CD4-positive, CD25-positive, alpha-beta regulatory T cell (primary cell): ENCODE data around the gene OVCA2. TPM values are rescaled to one million over a fixed set of nuclear protein-coding genes. Genes with fewer than 3 reads are reported as not detected.
A peak's percentile ranks its signal among the peaks of the same experiment; 100 is the strongest.
"Not testable (repeated sequence)": the region's sequence is repeated elsewhere in the genome, so short reads cannot be mapped to it uniquely, and the experiment has no call there.

ENCODE experiments used
- ATAC-seq, 2 donors: fragments of 150-1000 bp; cut with Tn5 transposase; one replicate each; pipeline ENCODE4 v1.10.0; 2021; ENCODE audit warnings: low read depth in 2 of 2, moderate number of reproducible peaks in 2 of 2, moderate library complexity in 1 of 2
- DNase-seq, 3 donors: peaks; one replicate each; pipeline versions ENCODE4 v3.0.0 to v3.0.0-alpha.2; 2012 to 2022; ENCODE audit warnings: mixed read lengths in 1 of 3
- H3K27ac ChIP-seq: one replicate; pipeline ENCODE4 v1.7.0; 2013; ENCODE audit warnings: mild to moderate bottlenecking, low read length; ENCODE audit not compliant: insufficient read depth, poor library complexity, severe bottlenecking
- H3K27me3 ChIP-seq: one replicate; pipeline ENCODE4 v1.7.0; 2013; ENCODE audit warnings: low read length; ENCODE audit not compliant: control insufficient read depth, insufficient read depth
- H3K36me3 ChIP-seq: one replicate; pipeline ENCODE4 v1.7.0; 2013; ENCODE audit warnings: mild to moderate bottlenecking, low read length, moderate library complexity; ENCODE audit not compliant: control insufficient read depth, insufficient read depth
- H3K4me1 ChIP-seq: 2 replicates; pipeline ENCODE4 v1.7.0; 2013; ENCODE audit warnings: mild to moderate bottlenecking, low read length; ENCODE audit not compliant: insufficient read depth, control insufficient read depth, poor library complexity, severe bottlenecking
- H3K4me3 ChIP-seq: one replicate; pipeline ENCODE4 v1.7.0; 2013; ENCODE audit warnings: low read depth, mild to moderate bottlenecking, low read length, moderate library complexity
- H3K9me3 ChIP-seq, 2 experiments: 1 replicate in 1 of 2; 2 replicates in 1 of 2; pipeline ENCODE4 v1.7.0; 2013; ENCODE audit warnings: low read length in 2 of 2, mild to moderate bottlenecking in 1 of 2, moderate library complexity in 1 of 2; ENCODE audit not compliant: control insufficient read depth in 2 of 2
- H3K27ac Mint-ChIP-seq, 3 donors: one replicate each; pipeline ENCODE4 v1.8.0; 2020 to 2022; ENCODE audit warnings: mild to moderate bottlenecking in 3 of 3, mixed read lengths in 3 of 3, moderate library complexity in 2 of 3
- H3K27me3 Mint-ChIP-seq: one replicate; pipeline ENCODE4 v1.8.0; 2022; ENCODE audit warnings: mild to moderate bottlenecking, mixed read lengths
- H3K36me3 Mint-ChIP-seq: one replicate; pipeline ENCODE4 v1.8.0; 2020; ENCODE audit warnings: mixed read lengths
- H3K4me1 Mint-ChIP-seq, 4 donors: one replicate each; pipeline ENCODE4 v1.8.0; 2020 to 2022; ENCODE audit warnings: mixed read lengths in 4 of 4, mild to moderate bottlenecking in 1 of 4
- H3K4me3 Mint-ChIP-seq, 4 donors: one replicate each; pipeline ENCODE4 v1.8.0; 2020 to 2022; ENCODE audit warnings: mild to moderate bottlenecking in 4 of 4, mixed read lengths in 4 of 4, moderate library complexity in 3 of 4
- H3K9me3 Mint-ChIP-seq, 7 donors: one replicate each; pipeline ENCODE4 v1.8.0; 2020 to 2022; ENCODE audit warnings: mixed read lengths in 7 of 7, mild to moderate bottlenecking in 3 of 7, moderate library complexity in 2 of 7
- polyA plus RNA-seq, 4 donors: library from polyadenylated mRNA; unstranded; fragments of 300-500 nt; fragmentation: Illumina TruSeq; gene quantifications; one replicate each; pipeline ENCODE4 v1.2.3, GENCODE V29; 2021
- total RNA-seq: library from RNA; stranded (reverse); gene quantifications from one replicate; pipeline ENCODE4 v1.2.3, GENCODE V29; 2022

OVCA2 gene
- total and polyA plus RNA-seq, 5 donors from 2014 or later: 30.8 to 106 (median 76.0) TPM

DNA sequence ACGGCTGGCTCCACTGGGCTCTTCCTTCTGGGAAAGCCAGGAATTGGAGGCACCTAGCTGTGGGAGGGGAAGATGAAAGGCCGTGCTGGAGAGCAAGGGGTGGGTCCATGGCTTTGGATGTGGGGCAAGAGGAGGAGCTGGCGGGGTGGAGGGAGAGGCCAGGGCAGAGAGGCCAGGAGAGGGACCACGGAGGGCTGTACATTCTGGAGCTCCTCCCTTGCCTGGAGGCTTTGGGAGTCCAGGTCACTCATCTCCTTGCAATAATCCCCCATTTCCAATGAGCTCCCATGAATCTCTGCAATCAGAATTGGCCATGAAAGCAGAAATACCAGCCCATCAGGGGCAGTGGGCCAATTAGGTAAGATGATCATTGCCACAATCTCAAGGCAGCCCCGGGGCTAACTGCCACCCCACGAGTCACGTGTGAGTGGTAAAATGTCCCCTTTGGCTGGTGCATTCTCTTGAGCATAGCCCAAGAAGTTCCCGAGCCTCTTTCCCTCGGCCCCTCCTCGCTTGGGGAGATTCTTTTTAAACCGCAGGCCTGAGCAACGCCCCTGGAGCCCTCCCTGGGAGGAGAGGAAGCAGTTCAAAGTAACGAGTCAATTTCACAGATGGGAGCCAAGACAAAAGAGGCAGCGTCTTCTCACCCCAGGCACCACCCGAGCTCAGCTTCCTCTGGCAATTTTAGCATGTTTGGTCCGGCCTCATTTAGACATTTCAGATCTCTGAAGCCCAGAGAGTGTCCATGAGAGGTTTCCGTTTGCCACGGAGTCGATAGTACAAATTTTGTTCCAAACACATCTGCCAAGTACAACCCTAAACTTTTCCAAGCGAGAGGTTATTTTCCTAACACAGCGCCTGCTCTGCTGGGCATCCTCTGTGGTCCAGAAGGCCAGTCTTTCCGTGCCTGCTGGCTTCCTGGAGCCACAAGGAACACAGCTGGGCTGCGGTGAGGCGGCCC is 30.1 kb upstream of the OVCA2 start:
- no peaks in the 10 kb centered on the region for H3K4me1 Mint-ChIP-seq
- Histone ChIP-seq H3K4me1 (no peaks in the 10 kb centered on the region), H3K27ac (no peak overlapping the region), H3K27me3 (no peaks in the 10 kb centered on the region), H3K4me3 (no peak overlapping the region), H3K36me3 (no peaks in the 10 kb centered on the region), H3K9me3 (no peaks in the 10 kb centered on the region)
- no peaks in the 10 kb centered on the region for H3K9me3 Mint-ChIP-seq
- DNase-seq (no peak), ATAC-seq (no peak)
- no peak overlapping the region for H3K4me3 Mint-ChIP-seq
- no peak overlapping the region for H3K27ac Mint-ChIP-seq
- no peaks in the 10 kb centered on the region for H3K36me3 Mint-ChIP-seq
- H3K27me3 Mint-ChIP-seq: peaks cover 34% of the 10 kb centered on the region

DNA sequence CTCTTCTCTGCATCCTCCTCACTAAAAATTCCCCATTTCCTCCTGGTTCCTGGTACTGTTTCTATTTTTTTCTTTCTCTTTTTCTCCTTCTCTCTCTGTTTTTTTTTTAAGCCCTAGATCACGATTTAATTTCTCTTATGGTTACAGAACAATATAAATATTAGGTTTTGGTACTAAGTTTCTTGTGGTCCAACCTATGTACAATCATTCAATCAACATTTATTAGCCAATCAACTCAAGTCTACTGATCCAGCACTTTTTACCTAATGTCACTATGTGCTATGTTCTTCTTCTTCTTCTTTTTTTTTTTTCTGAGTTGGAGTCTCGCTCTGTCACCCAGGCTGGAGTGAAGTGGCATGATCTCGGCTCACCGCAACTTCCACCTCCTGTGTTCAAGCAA is 29.3 kb upstream of the OVCA2 start:
- Histone ChIP-seq H3K27ac (no peak overlapping the region), H3K9me3 (no peaks in the 10 kb centered on the region), H3K4me1 (no peaks in the 10 kb centered on the region), H3K4me3 (no peak overlapping the region), H3K27me3 (no peaks in the 10 kb centered on the region), H3K36me3 (no peaks in the 10 kb centered on the region)
- H3K9me3 Mint-ChIP-seq: no peaks in the 10 kb centered on the region
- H3K27ac Mint-ChIP-seq: peak overlapping the region in 1 of 3 donors; percentile 80
- peaks cover 36% of the 10 kb centered on the region for H3K27me3 Mint-ChIP-seq
- ATAC-seq: no peak
- no peaks in the 10 kb centered on the region for H3K4me1 Mint-ChIP-seq
- no peak for DNase-seq
- no peaks in the 10 kb centered on the region for H3K36me3 Mint-ChIP-seq
- no peak overlapping the region for H3K4me3 Mint-ChIP-seq

DNA sequence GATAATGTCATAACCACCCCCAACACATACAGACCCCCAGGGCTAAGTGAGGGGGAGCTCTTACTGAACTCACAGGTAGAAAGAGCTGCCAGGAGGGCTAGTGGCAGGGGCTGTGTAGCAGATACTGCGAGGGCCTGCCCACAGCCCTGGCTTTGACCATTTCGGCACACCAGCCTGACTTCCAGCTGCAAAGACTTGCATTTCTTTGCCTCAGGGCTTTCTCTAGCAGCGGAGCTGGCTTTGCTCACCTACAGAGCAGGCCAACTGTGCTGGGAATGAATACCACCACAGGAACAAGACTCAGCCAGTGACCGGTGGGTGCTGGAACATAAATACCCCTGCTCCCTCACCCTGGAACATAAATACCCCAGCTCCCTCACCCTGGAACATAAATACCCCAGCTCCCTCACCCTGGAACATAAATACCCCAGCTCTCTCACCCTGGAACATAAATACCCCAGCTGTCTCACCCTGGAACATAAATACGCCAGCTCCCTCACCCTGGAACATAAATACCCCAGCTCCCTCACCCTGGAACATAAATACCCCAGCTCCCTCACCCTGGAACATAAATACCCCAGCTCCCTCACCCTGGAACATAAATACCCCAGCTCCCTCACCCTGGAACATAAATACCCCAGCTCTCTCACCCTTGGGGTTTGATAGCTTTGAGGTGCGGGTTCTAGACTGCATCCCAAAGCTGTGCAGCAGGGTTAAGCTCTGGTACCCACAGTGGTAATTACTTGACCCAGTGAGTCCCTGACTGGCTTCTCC is 28.4 kb upstream of the OVCA2 start:
- H3K9me3 Mint-ChIP-seq, DNase-seq, H3K4me1 ChIP-seq, H3K36me3 Mint-ChIP-seq, H3K36me3 ChIP-seq, H3K27ac ChIP-seq, H3K4me1 Mint-ChIP-seq, H3K4me3 ChIP-seq, H3K27ac Mint-ChIP-seq, H3K9me3 ChIP-seq, ATAC-seq, H3K4me3 Mint-ChIP-seq, H3K27me3 ChIP-seq: not testable (repeated sequence)
- H3K27me3 Mint-ChIP-seq: peaks cover 45% of the 10 kb centered on the region

DNA sequence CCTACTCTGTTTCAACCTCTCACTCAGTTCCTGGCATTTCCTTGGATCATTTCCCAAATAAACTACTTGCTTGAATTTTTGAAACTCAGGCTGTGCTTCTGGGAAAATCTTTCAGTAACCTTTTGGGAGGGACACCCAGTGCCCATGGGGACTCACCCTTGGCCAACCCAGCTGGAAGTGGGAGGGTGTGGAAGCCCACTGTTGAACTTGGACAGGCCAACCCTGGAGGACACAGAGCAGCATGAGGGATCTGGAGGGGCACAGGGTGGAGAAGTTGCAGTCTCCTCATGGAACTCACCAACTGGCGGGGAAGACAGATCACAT is 27.9 kb upstream of the OVCA2 start:
- ATAC-seq: no peak
- no peaks in the 10 kb centered on the region for H3K9me3 ChIP-seq
- Mint-ChIP-seq H3K27me3 (peaks cover 44% of the 10 kb centered on the region), H3K4me1 (no peaks in the 10 kb centered on the region), H3K36me3 (no peaks in the 10 kb centered on the region), H3K4me3 (no peak overlapping the region), H3K27ac (no peak overlapping the region), H3K9me3 (no peaks in the 10 kb centered on the region)
- no peak overlapping the region for H3K4me3 ChIP-seq
- no peak for DNase-seq
- H3K4me1 ChIP-seq: no peaks in the 10 kb centered on the region
- no peak overlapping the region for H3K27ac ChIP-seq
- no peaks in the 10 kb centered on the region for H3K27me3 ChIP-seq
- no peaks in the 10 kb centered on the region for H3K36me3 ChIP-seq

DNA sequence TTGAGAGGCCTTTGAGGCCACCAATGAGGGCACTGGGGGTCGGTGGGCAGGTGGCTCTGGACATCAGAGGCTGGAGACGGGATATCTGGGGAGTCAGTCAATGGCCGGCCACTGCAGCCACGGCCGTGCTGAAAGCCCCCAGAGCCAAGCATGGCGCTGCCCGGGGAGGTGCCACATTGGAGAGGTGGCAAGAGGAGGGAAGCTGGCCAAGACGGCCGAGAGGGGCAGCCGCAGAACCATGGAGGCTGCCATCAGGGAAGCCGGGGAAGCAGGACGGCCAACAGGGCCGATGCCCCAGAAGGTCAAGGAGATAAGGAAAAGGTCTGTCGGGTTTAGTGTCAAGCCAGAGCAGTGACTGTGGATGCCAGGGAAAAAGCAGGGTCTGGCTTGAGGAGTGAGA is 26.5 kb upstream of the OVCA2 start:
- Mint-ChIP-seq H3K27me3 (peaks cover 50% of the 10 kb centered on the region), H3K4me3 (no peak overlapping the region), H3K27ac (no peak overlapping the region), H3K36me3 (no peaks in the 10 kb centered on the region), H3K9me3 (no peaks in the 10 kb centered on the region), H3K4me1 (no peaks in the 10 kb centered on the region)
- no peaks in the 10 kb centered on the region for H3K36me3 ChIP-seq
- no peaks in the 10 kb centered on the region for H3K9me3 ChIP-seq
- H3K27me3 ChIP-seq: no peaks in the 10 kb centered on the region
- no peak for DNase-seq
- no peak for ATAC-seq
- H3K27ac ChIP-seq: no peak overlapping the region
- H3K4me1 ChIP-seq: no peaks in the 10 kb centered on the region
- no peak overlapping the region for H3K4me3 ChIP-seq

DNA sequence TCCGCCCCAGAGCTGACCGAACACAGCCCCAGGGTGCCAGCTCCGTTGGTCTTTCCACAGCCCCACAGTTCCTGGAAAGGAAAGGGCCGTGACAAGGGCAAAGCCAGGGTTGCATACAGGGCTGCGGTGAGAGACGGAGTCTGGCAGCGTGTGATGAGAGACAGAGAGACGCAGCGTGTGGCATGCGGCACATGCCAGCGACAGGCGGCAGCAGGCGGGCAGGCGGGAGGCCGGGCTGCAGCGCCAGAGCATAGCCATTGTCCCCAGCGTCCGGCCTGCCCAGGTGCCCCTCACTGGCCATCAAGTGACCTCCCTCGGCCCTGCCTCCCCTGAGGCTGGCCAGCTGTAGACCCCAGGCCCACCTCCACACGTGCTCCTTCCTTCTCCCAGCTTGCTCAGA is 25.3 kb upstream of the OVCA2 start:
- H3K36me3 ChIP-seq: no peaks in the 10 kb centered on the region
- H3K4me3 ChIP-seq: no peak overlapping the region
- H3K27ac Mint-ChIP-seq: no peak overlapping the region
- no peak overlapping the region for H3K27ac ChIP-seq
- H3K27me3 Mint-ChIP-seq: peaks cover 60% of the 10 kb centered on the region
- H3K4me1 Mint-ChIP-seq: no peaks in the 10 kb centered on the region
- H3K9me3 ChIP-seq: no peaks in the 10 kb centered on the region
- ATAC-seq (no peak), DNase-seq (no peak)
- no peaks in the 10 kb centered on the region for H3K9me3 Mint-ChIP-seq
- no peaks in the 10 kb centered on the region for H3K36me3 Mint-ChIP-seq
- H3K27me3 ChIP-seq: no peaks in the 10 kb centered on the region
- no peaks in the 10 kb centered on the region for H3K4me1 ChIP-seq
- H3K4me3 Mint-ChIP-seq: no peak overlapping the region

DNA sequence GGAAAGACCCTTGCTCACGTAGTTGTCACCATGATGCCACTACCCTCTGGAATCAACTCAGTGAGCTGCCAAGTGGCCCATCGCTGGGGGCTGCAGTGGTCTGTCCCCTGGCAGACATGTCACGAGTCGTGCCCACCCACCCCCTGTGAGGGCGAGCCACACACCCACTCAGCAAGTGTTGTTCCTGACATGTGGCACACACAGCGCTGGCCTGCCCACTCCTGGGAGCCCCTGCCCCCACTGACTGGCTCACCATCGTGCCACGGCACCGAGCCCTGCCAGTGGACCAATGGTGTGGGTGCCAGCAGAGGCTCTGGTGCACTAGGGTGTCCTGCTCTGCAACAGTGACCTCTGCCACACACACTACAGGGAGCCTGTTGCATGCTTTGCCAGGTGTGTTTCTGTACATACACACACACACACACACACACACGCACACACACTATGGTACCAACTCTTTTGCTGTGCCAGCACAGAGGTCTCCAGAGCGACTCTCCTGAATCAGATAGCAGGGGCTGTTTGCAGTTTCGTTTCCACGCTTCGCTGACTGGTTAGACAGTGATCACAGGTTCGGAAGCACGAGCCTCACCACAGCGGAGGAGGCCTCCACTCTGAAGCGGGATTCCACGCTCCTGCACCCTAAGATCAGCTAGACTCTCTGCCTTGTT is 24.4 kb upstream of the OVCA2 start:
- Mint-ChIP-seq H3K9me3 (no peaks in the 10 kb centered on the region), H3K27me3 (peaks cover 62% of the 10 kb centered on the region), H3K27ac (peak overlapping the region in 1 of 3 donors; percentile 51), H3K4me1 (peaks cover 0 to under 1% (median 0%) of the 10 kb centered on the region in 4 donors), H3K4me3 (no peak overlapping the region), H3K36me3 (no peaks in the 10 kb centered on the region)
- no peaks in the 10 kb centered on the region for H3K4me1 ChIP-seq
- no peaks in the 10 kb centered on the region for H3K36me3 ChIP-seq
- H3K27ac ChIP-seq: no peak overlapping the region
- no peak overlapping the region for H3K4me3 ChIP-seq
- ATAC-seq (no peak), DNase-seq (no peak)
- H3K27me3 ChIP-seq: no peaks in the 10 kb centered on the region
- H3K9me3 ChIP-seq: no peaks in the 10 kb centered on the region
